HG03439 (cell line): Measurements from ENCODE around the gene OR6S1.
"Not testable (repeated sequence)": the region's sequence is repeated elsewhere in the genome, so short reads cannot be mapped to it uniquely, and the experiment has no call there.

ENCODE experiments used
- ATAC-seq: cut with Tn5 transposase; IDR thresholded peaks from one replicate; pipeline ENCODE4 v1.9.1; 2021; ENCODE audit warnings: mild to moderate bottlenecking, moderate library complexity; ENCODE audit not compliant: unreplicated experiment

The OR6S1 gene

GRCh38 chr14:20632448-20632830, 9.1 kb downstream of the OR6S1 start:
- ATAC-seq, result peak; percentile 25

GRCh38 chr14:20631880-20632389, 9.6 kb downstream of the OR6S1 start:
- no peak for ATAC-seq

DNA sequence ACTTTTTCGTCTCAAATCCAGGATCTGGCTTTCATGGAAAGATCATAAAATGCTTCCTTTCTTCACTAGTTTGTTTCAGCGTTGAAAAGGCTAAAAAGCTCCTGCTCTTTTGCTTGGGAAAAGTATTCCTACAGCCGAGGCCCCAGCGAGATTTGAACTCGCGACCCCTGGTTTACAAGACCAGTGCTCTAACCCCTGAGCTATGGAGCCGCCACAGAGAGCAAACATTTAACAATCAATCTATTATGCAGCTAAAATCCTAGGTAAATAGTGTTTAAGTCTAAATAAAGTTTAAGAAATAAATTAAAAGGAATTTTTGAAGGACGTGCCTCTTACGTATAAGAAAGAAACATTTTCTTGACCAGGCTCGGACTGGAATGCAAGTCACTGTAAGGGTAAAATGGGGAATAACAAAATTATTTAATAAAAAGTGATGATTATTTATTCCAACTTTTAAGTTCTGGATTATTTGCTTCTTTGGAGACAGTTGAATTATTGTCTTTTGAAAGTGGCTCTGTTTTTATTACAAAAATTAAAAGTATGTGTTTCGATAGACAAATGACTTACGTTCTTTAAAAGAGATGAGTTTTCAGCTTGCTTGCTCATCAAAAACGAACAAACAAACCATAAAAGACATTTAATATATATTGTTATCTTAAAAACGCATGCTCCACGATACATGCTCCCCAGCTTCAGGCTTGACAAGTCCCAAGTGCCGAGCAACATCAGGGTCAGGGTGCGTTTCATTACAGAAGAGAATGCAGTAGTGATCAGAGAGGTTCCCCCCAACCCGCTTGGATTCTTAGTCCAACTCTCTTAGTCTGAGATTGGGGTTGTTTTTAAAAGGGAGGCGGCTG, 10.2 kb downstream of the OR6S1 start:
- ATAC-seq, result no peak

GRCh38 chr14:20630340-20631022, 11.0 kb downstream of the OR6S1 start:
- no peak for ATAC-seq

GRCh38 chr14:20628063-20628854, 13.2 kb downstream of the OR6S1 start:
- no peak for ATAC-seq

- ATAC-seq, result no peak
These were observed 14.0 kb downstream of the OR6S1 start for GRCh38 chr14:20627346-20628027.

- ATAC-seq, result no peak
These were observed 15.2 kb downstream of the OR6S1 start for GRCh38 chr14:20626274-20626673.

GRCh38 chr14:20624495-20625070, 16.9 kb downstream of the OR6S1 start:
- peak; percentile 40 for ATAC-seq

DNA sequence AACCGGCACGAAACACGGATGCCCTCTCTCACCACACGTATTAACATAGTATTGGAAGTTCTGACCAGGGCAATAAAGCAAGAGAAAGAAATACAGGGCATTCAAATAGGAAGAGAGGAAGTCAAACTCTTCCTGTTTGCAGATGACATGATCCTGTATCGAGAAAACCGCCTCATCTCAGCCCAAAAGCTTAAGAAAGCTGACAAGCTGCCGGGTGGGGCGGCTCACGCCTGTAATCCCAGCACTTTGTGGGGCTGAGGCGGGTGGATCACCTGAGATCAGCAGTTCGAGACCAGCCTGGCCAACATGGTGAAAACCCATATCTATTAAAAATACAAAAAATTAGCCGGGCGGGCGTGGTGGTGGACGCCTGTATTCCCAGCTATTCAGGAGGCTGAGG, 17.7 kb downstream of the OR6S1 start:
- ATAC-seq, result no peak

GRCh38 chr14:20622816-20623291, 18.6 kb downstream of the OR6S1 start:
- no peak for ATAC-seq

GRCh38 chr14:20620798-20621478, 20.6 kb downstream of the OR6S1 start:
- ATAC-seq, result no peak

GRCh38 chr14:20619688-20620087, 21.8 kb downstream of the OR6S1 start:
- not testable (repeated sequence) for ATAC-seq

DNA sequence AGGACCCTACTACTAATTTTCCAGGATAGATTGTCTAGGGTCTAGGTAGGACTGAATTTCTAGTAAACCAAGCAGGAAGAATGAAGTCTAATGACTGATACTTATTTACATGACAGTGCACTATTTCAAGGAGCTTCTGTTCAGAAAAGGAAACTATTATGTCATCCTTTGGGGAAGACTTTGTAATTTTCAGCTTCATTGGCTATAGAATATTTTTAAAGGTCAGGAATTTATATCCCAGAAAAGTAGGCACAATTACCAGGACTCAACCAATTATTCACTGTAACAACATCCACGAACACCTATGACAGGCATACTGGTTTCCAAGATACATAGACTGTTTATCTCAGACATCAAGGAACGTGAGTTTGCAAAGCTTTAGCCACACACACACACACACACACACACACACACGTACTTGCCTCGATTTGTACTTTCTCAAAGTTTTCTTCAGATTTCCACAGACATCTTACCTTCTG, 23.2 kb downstream of the OR6S1 start:
- ATAC-seq, result no peak

GRCh38 chr14:20617138-20618003, 24.1 kb downstream of the OR6S1 start:
- ATAC-seq, result no peak

DNA sequence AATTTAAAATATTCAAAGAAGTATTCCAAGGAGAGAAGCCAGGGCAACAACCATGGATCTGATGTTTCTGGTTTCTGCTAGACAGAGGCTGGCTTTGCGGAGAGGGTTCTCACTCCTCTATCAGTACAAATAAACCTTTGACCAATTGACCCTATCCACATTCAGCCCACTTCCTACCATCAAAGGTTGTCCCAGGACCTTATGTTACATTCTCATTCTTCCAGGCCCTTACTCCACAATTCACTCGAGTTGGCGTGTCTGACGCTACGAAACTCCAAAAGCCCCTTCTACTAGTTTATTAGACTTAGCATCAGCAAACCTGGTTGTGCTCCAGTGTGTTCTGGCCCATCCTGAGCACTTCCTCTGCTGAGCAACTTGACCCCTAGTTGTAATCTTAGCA, 25.5 kb downstream of the OR6S1 start:
- ATAC-seq, result no peak

GRCh38 chr14:20614038-20614840, 27.3 kb downstream of the OR6S1 start:
- no peak for ATAC-seq

- ATAC-seq, result peak; percentile 68
These were observed 28.1 kb downstream of the OR6S1 start for GRCh38 chr14:20613094-20614037.
